HepG2 (cell line): ENCODE data around the gene WDR27. TPM values are rescaled to one million over a fixed set of nuclear protein-coding genes. Genes with fewer than 3 reads are reported as not detected.
A peak's percentile ranks its signal among the peaks of the same experiment; 100 is the strongest.

Source experiments
- ATAC-seq: fragments of 200-7000 bp; cut with Tn5 transposase; 3 replicates; pipeline ENCODE4 v1.9.1; 2020; ENCODE audit warnings: mild to moderate bottlenecking, moderate library complexity
- BruUV-seq: library from RNA; stranded (reverse); fragments of 400-500 nt; replicated peaks from 2 replicates; lab custom pipeline; 2021; lab: Mats Ljungman, UMichigan
- CTCF ChIA-PET: fragments of 300-600 bp; formaldehyde crosslinking; extraction: SDS; loops from one replicate; lab custom pipeline; 2021; ENCODE audit warnings: low total read pairs, inconsistent platforms, low intra/inter-chr PET ratio; lab: Yijun Ruan, JAX
- POLR2A ChIA-PET: fragments of 350-600 bp; sonication (Branson Sonifier 250); formaldehyde crosslinking; loops from one replicate; lab custom pipeline; 2020; ENCODE audit warnings: antibody characterized with exemption, inconsistent platforms; lab: Yijun Ruan, JAX
- DNase-seq: peaks from one replicate; pipeline ENCODE4 v3.0.0-alpha.2; 2015; ENCODE audit warnings: low spot score
- FAIRE-seq: peaks from 3 replicates; lab custom pipeline; 2011; peaks lifted over from hg19 to GRCh38; lab: Jason Lieb, UNC
- H2AFZ ChIP-seq: one replicate; pipeline ENCODE4 v1.6.1; 2011; ENCODE audit warnings: low read length, inconsistent platforms
- H3K27ac ChIP-seq: fragments of 300-600 bp; 3 replicates; pipeline ENCODE4 v1.8.0; 2011; ENCODE audit warnings: mixed run types, mild to moderate bottlenecking, mixed read lengths, low read length, inconsistent platforms; ENCODE audit not compliant: insufficient read depth; ENCODE audit errors: extremely low read length
- H3K27me3 ChIP-seq, 2 experiments: fragments of 200-600 bp in 1 of 2; 2 replicates in 1 of 2; 3 replicates in 1 of 2; pipeline versions ENCODE4 v1.6.0 to v1.8.0; 2011; ENCODE audit warnings: low read length in 2 of 2, mild to moderate bottlenecking in 2 of 2, moderate library complexity in 2 of 2, inconsistent platforms in 1 of 2; ENCODE audit not compliant: insufficient read depth in 2 of 2, control insufficient read depth in 1 of 2
- H3K36me3 ChIP-seq, 2 experiments: fragments of 200-600 bp in 1 of 2; replicated peaks in 1 of 2; 2 replicates in 1 of 2; 3 replicates in 1 of 2; pipeline versions ENCODE4 v1.5.1 to v1.8.0; 2011; ENCODE audit warnings: low read length in 2 of 2, inconsistent platforms in 1 of 2; ENCODE audit not compliant: insufficient read depth in 2 of 2, control insufficient read depth in 1 of 2
- H3K4me1 ChIP-seq: 2 replicates; pipeline ENCODE4 v1.5.1; 2012; ENCODE audit warnings: low read length, inconsistent platforms; ENCODE audit not compliant: insufficient read depth
- H3K4me2 ChIP-seq: 2 replicates; pipeline ENCODE4 v1.6.0; 2011; ENCODE audit warnings: low read depth, low read length, inconsistent platforms
- H3K4me3 ChIP-seq, 3 experiments: fragments of 200-600 bp in 1 of 3; sonication (generic), shearing (Covaris generic) in 1 of 3; replicated peaks in 1 of 3; 2 replicates each; pipeline ENCODE4 v1.5.1; 2011 to 2016; ENCODE audit warnings: low read length in 3 of 3, inconsistent platforms in 2 of 3, low read depth in 2 of 3, mild to moderate bottlenecking in 2 of 3, control low read depth in 1 of 3, mixed read lengths in 1 of 3; ENCODE audit not compliant: insufficient read depth in 1 of 3
- H3K79me2 ChIP-seq: one replicate; pipeline ENCODE4 v1.6.1; 2011; ENCODE audit warnings: low read length, inconsistent platforms; ENCODE audit not compliant: insufficient read depth
- H3K9ac ChIP-seq: 2 replicates; pipeline ENCODE4 v1.6.0; 2011; ENCODE audit warnings: mild to moderate bottlenecking, low read depth, low read length, inconsistent platforms; ENCODE audit not compliant: insufficient read depth
- H3K9me3 ChIP-seq: 2 replicates; pipeline ENCODE4 v1.5.1; 2012; ENCODE audit warnings: mild to moderate bottlenecking, low read length
- H4K20me1 ChIP-seq: 2 replicates; pipeline ENCODE4 v1.6.0; 2011; ENCODE audit warnings: inconsistent platforms, mild to moderate bottlenecking, low read length, moderate library complexity; ENCODE audit not compliant: insufficient read depth
- NFIB ChIP-seq: sonication (generic); formaldehyde crosslinking; IDR thresholded peaks from 2 replicates; pipeline ENCODE4 v1.9.0; 2021; ENCODE audit warnings: missing genetic modification reagents, mild to moderate bottlenecking, borderline replicate concordance
- SRSF1 ChIP-seq: fragments of 200-400 bp; formaldehyde crosslinking; optimal IDR thresholded peaks from 2 replicates; pipeline ENCODE3; 2017; ENCODE audit warnings: mild to moderate bottlenecking, low read depth, low read length, moderate library complexity
- ZNF510 ChIP-seq: sonication (generic); formaldehyde crosslinking; IDR thresholded peaks from 2 replicates; pipeline ENCODE4 v1.4.0; 2020; ENCODE audit warnings: low read depth, mild to moderate bottlenecking, missing genetic modification reagents
- ZNF576 ChIP-seq: sonication (generic); formaldehyde crosslinking; IDR thresholded peaks from 2 replicates; pipeline ENCODE4 v1.4.0; 2020; ENCODE audit warnings: mild to moderate bottlenecking, missing genetic modification reagents
- WGBS: methylation state at CpG from one replicate; pipeline ENCODE4 v1.1.6; 2017; ENCODE audit warnings: low lambda C conversion rate; 5-methylcytosine and 5-hydroxymethylcytosine counted together
- in situ Hi-C: cut with HindIII; loops from 2 replicates; pipeline ENCODE4 v1.10.0; 2017; ENCODE audit warnings: low pct_unique_long_range_greater_than_20kb; ENCODE audit not compliant: extremely low pct_ligation_motif_present
- intact Hi-C: fragments of 100-400 bp; cut with micrococcal nuclease; formaldehyde crosslinking; loops from one replicate; pipeline ENCODE4 v1.10.0; 2022; ENCODE audit not compliant: unreplicated experiment
- polyA plus RNA-seq, 8 experiments: library from polyadenylated mRNA; depleted of rRNA in 3 of 8; stranded (reverse) in 7 of 8; unstranded in 1 of 8; fragments of >200 nt; fragmentation: Illumina TruSeq in 4 of 8; extraction: Trizol in 4 of 8; gene quantifications; 2 replicates each; pipeline versions ENCODE4 v1.2.1 to v1.2.3, GENCODE V29; 2011 to 2016; ENCODE audit warnings: low read depth in 4 of 8, missing spikeins in 1 of 8, mixed read lengths in 1 of 8; ENCODE audit not compliant: insufficient read depth in 1 of 8
- total RNA-seq, 5 experiments: library from RNA; depleted of rRNA; stranded (reverse); fragments of >200 nt; fragmentation: Illumina TruSeq; extraction: Trizol; gene quantifications; 2 replicates each; pipeline ENCODE4 v1.2.3, GENCODE V29; 2016; ENCODE audit warnings: low read depth in 1 of 5

Gene WDR27
- total and polyA plus RNA-seq, 2 of the 13 experiments (the other 11 are each of a cell fraction or from before 2014, with no cell fraction given) = 34.1 to 80.3 TPM

- DNase-seq (no peak), FAIRE-seq (no peak), ATAC-seq (no peak)
- H3K4me1 ChIP-seq = no peaks in the 10 kb centered on the region
- H3K4me3 ChIP-seq = no peak overlapping the region
- H3K4me2 ChIP-seq = no peak overlapping the region
- H3K9ac ChIP-seq = no peak overlapping the region
- TF ChIP-seq ZNF576 (CRISPR knock-in tag) (no peak), NFIB (CRISPR knock-in tag) (no peak)
- CTCF ChIA-PET = no interaction called here
- H3K27me3 ChIP-seq = no peaks in the 10 kb centered on the region
- no peaks in the 10 kb centered on the region for H4K20me1 ChIP-seq
- in situ Hi-C loops = no loop called here
- no peak overlapping the region for H3K27ac ChIP-seq
- H3K9me3 ChIP-seq = no peaks in the 10 kb centered on the region
- H2AFZ ChIP-seq = no peak overlapping the region
- H3K36me3 ChIP-seq = no peaks in the 10 kb centered on the region
- WGBS = 74% methylated on average over 1 of the region's 1 CpG
- POLR2A ChIA-PET = no interaction called here
- no peaks in the 10 kb centered on the region for H3K79me2 ChIP-seq
- intact Hi-C loops = no loop called here
- no TSS peak for BruUV-seq
Measured at GRCh38 chr6:169510871-169511270, 191.0 kb downstream of the WDR27 start.

GRCh38 chr6:169508452-169508851, 193.4 kb downstream of the WDR27 start:
- WGBS = 83% methylated on average over 1 of the region's 1 CpG
- H3K9me3 ChIP-seq = no peaks in the 10 kb centered on the region
- no peak overlapping the region for H3K4me2 ChIP-seq
- no peaks in the 10 kb centered on the region for H3K4me1 ChIP-seq
- intact Hi-C loops = no loop called here
- H3K4me3 ChIP-seq = no peak overlapping the region
- in situ Hi-C loops = no loop called here
- ATAC-seq (no peak), DNase-seq (no peak), FAIRE-seq (no peak)
- no TSS peak for BruUV-seq
- peak; percentile 94; the same call in 1 of the 2 replicates for TF ChIP-seq ZNF510
- no peak for TF ChIP-seq SRSF1
- H2AFZ ChIP-seq = no peak overlapping the region
- no peaks in the 10 kb centered on the region for H4K20me1 ChIP-seq
- no peaks in the 10 kb centered on the region for H3K36me3 ChIP-seq
- H3K27ac ChIP-seq = no peak overlapping the region
- H3K27me3 ChIP-seq = no peaks in the 10 kb centered on the region
- CTCF ChIA-PET = no interaction called here
- POLR2A ChIA-PET = no interaction called here
- H3K79me2 ChIP-seq = no peaks in the 10 kb centered on the region
- H3K9ac ChIP-seq = no peak overlapping the region
